Measurements from ENCODE around the gene MARVELD1.
"Not testable (repeated sequence)": the region's sequence is repeated elsewhere in the genome, so short reads cannot be mapped to it uniquely, and the experiment has no call there.

MARVELD1 gene

DNA sequence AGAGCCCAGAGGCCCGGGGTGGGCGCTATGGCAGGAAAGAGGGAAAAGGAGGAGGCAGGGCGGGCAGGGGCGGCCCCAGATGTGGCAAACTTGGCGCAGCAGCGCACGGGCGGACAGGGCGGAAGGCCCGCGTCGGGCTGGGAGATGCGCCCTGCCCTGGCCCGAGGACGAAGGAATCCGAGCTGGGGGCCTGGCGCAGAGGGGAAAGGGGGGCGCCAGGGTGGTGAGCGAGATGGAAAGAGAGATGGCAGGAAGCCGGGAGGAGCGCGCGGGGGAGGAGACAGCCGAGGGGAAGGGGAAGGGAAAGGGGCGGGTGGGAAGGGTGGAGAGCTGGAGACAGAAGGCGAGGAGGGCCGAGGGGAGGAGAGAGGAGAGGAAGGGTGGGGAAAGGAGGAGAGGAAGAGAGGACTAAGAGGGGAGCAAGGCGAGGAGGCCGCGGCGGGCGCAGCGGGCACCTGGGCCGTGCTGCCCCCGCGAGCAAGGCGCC is at the start of gene MARVELD1:
Gene MARVELD1 (plus strand): TSS at position 392 of the 487 bp plus-strand sequence. CDS start 147 bp downstream, outside the sequence.
- peak; percentile 52 for DNase-seq

DNA sequence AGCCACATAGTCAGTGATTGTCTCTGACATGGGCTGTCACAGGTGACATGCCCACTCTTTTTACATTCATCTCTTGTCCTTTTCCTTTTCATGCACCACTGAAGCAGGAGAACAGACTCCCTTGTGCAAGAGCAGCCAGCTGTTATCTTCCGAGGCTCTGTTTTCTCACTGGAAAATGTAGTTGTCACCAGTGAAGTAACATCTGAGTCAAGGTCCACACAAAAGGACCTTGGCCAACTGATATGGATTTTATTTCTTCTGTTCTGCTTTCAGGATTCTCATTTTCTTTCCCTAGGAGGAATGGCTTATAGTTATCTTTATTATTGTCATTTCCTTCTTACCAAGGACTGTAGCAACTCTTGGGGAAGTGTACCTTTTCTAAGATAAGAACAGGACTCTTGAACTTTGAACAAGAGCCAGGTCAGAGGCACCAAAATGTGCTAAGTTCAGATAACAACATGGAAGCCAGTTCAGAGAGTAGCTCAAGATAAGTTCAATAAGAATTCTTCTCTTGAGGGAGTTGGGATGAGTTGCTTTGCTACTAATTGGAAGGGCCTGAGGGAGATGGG is 49.2 kb upstream of the MARVELD1 start:
- DNase-seq: no peak

- DNase-seq: no peak
Measured at GRCh38 chr10:97666992-97667391, 46.5 kb upstream of the MARVELD1 start.

DNA sequence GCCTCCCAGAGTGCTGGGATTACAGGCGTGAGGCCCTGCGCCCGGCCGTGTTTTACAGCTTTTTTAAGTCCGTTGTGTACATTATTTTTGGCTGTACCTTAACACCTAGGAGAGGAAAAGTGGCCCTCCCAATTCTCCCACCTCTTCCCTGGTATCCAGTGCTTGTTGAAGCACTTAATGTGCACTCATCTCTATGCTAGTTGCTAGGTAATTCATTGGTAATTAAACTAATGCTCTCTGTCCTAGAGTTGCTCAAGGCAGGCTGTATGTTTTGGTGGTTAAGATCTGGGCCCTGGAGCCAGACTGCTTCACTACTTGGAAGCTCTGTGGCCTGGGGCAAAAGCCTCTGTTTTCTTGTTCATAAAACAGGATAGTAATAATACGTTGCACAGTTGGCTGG is 46.1 kb upstream of the MARVELD1 start:
- DNase-seq: no peak

DNA sequence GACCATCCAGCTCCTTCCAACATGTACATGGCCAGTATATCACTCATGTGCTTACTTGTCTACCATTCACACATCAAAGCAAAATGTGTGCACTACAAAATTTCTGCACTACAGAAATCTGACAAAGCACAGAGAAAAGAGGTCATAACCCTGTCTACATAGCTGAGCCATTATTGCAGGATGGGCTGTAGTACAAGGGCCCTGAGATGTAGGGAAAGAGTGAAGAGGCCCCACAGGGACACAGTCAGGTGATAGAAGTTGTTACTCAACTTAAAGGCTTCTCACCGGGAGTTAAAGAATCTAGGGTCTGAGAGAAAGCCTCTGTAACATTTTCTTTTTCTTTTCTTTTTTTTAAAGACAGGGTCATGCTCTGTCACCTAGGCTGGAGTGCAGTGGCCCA is 44.0 kb upstream of the MARVELD1 start:
- DNase-seq: no peak

GRCh38 chr10:97673736-97674525 is 39.6 kb upstream of the MARVELD1 start:
- DNase-seq: no peak

- DNase-seq: no peak
Measured at GRCh38 chr10:97675222-97675621, 38.3 kb upstream of the MARVELD1 start.

DNA sequence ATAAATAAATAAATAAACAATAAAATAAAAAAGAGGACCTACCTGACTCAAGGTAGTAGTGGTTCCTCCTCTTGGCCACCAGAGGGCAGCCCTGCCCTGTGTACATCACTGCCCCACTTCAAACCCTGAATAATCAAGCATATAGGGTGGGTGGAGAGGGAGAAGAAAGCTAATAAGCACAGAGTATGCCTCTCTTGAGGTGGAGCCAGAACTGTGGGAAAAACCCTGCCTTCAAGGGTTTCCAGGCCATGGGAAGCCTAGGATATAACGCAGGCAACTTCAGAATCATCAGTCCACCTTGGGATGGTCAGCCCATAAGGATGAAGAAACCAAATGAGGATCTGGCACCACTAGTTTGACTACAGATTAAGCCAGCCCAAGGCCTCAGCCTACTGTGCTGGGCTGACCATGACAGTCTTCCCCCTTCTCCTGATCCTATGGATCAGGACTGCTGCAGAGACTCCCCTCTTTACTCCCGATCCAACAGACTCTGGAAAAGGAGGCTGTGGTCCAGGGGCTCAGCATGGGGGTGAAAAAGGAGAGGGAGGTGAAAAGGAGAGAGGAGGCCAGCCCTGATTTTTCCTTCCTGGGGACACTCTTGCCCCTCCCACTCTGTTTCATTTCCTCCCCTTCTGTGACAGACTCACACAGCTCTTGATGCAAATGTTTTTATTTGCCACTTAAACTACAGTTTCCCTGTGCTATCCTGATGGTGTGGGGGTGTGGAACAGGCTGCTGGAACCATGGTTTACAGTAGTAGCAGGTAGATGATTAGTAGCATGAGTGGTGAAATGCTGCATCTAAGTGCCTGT is 36.6 kb upstream of the MARVELD1 start:
- peak; percentile 38 for DNase-seq

GRCh38 chr10:97679594-97679993 is 33.9 kb upstream of the MARVELD1 start:
- DNase-seq: no peak

DNA sequence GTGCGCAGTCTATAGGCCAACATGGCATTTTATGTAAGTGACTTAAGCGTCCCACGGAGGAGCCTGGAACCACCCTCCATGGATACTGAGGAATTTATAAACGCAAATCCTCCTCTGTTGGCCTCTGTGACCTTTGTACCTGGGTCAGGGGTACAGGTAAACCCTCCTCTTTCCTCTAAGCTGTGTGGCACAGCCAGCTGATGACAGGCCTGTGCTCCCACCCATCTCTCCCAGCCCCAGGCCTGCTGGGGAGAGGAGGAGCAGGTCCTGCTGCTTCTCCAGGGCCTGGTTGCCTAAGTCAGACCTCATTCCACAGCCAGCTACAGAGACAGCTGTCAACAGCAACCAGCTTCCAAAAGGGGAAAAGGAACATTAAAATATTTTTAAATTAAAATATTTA is 31.5 kb upstream of the MARVELD1 start:
- DNase-seq: no peak

DNA sequence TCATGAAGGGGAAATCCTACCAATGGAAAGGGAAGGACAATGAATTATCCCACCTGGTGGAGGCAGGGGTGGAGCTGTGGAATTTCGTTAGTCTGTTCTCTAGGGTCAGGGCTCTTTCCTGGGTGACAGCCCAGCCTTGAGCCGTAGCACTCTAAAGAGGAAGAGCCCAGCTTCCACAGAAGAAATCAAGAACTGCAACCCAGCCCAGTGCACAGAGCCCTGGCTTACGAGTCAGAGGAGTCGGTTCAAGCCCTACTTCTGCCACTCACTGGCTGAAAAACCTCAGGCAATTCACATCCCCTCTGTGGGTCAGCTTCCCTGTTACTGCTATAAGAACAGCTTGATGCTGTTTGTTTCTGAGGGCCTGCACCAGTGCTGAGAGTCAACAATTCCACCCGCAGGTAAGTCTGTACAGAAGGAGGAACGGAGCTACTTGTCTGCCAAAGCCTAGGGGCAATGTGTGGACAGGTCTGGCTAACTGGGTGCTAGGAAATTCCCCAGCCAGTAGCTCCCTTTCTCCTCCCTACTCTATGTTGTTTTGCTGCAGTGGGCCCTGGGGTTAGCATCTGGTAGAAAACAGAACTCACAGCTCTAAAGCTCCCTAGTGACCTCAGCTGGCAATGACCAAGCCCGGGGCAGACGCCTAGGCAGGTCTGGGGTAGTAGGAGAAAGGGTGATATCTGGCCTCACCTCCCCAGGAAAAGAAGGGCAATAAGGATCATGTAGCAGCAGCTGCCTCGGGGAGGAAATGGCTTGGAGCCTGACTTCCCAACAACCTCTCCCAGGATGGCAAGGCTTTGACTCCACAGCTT is 29.8 kb upstream of the MARVELD1 start:
- no peak for DNase-seq

GRCh38 chr10:97684368-97684713 is 29.2 kb upstream of the MARVELD1 start:
- not testable (repeated sequence) for DNase-seq

DNA sequence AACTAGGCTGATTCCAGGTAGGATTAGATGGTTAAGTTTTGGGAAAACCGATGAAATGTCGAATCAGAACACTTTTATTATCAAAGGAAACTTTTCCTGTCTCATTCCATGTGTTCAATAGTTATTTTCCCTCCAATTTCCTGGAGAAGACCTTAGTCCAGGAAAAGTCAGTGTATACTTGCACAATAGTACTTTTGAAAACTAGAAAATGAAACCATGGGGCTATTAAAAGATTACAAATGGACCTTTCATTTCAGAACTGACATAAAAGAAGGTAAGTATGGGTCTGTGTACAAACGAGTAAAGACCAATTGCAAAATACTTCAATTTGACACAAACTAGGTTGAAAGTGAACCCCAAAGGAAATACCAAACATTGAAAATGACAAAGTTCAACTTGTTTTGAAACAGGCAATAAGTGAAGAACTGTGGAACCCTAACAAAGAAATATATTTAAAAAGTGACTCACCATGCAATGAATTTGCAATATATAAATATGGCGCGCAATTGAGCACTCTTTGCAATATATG is 28.6 kb upstream of the MARVELD1 start:
- DNase-seq: no peak

DNA sequence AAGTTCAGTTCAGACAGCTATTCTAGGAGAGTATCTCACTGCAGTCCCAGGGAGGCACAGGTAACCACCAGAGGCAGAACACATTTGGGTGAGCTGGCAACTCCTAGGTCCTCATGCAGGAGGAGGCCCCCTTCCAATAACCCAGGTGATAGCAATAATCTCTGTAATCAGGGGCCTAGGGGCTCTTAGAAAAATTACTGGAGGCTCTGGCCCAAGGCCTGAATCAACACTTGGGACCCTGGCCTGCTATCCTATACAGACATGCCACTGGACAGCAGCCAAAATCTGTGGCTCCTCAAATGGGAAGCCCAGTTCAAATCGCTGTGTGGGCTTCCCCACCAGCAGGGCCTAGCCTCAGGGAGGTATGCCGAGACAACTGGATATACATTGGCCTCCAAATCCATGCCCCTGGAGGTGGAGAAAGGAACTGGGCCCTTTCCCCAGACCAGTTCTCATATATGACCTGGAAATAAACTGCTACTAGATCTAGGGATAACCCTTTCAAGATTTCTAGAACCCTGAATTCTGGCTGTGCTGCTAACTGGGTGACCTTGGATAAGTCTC is 28.1 kb upstream of the MARVELD1 start:
- no peak for DNase-seq

GRCh38 chr10:97686301-97686961 is 27.1 kb upstream of the MARVELD1 start:
- no peak for DNase-seq

- DNase-seq: peak; percentile 88
Measured at GRCh38 chr10:97686962-97687784, 26.4 kb upstream of the MARVELD1 start, which contains the start of gene AVPI1. Gene AVPI1, minus strand, starts transcription at chr10:97687241. Its CDS starts 7,336 bp downstream, at chr10:97679905.

- DNase-seq: no peak
Measured at GRCh38 chr10:97687785-97688781, 25.4 kb upstream of the MARVELD1 start.

DNA sequence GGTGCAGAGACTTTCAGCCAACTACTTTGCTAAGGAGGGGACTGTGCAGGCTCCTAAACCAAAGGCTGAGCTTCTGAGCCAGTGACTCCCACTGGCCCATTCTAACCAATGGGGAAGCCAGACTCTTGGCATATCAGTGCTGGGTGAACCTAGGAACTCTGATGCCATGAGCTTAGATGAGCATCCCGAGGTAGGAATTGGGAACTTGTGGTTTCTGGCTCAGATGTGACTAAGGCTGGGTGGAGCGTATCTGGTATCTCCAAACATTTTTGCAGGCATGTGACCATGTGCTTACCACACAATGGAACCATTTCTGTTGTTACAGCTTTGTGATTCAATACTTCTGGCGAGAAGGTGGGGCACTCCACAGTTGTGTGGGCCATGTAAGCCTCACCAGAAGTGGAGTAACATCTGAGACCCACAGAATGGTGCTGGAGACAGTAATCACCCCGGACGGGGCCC is 23.9 kb upstream of the MARVELD1 start:
- DNase-seq: no peak

- peak; percentile 22 for DNase-seq
Measured at GRCh38 chr10:97690133-97690532, 23.4 kb upstream of the MARVELD1 start.
